Neuronal stem cell (in vitro differentiated cells): ENCODE measurements around the gene CD79A.

Experiments
- DNase-seq: peaks from one replicate; pipeline ENCODE4 v3.0.0-alpha.2; 2013; ENCODE audit warnings: low spot score
- H2AFZ ChIP-seq: one replicate; pipeline ENCODE4 v1.6.1; 2013; ENCODE audit warnings: mild to moderate bottlenecking, low read length, inconsistent platforms
- H2AK5ac ChIP-seq: 2 replicates; pipeline ENCODE4 v1.6.1; 2013; ENCODE audit warnings: low read depth, mild to moderate bottlenecking, inconsistent platforms, low read length, moderate library complexity, mixed read lengths
- H2BK120ac ChIP-seq: 2 replicates; pipeline ENCODE4 v1.6.1; 2013; ENCODE audit warnings: low read depth, mild to moderate bottlenecking, inconsistent platforms, low read length, moderate library complexity, mixed read lengths
- H2BK12ac ChIP-seq: one replicate; pipeline ENCODE4 v1.6.1; 2013; ENCODE audit warnings: low read length, inconsistent platforms
- H2BK15ac ChIP-seq: 2 replicates; pipeline ENCODE4 v1.6.1; 2013; ENCODE audit warnings: mild to moderate bottlenecking, low read length, inconsistent platforms, mixed read lengths
- H2BK5ac ChIP-seq: one replicate; pipeline ENCODE4 v1.6.1; 2013; ENCODE audit warnings: inconsistent platforms, mild to moderate bottlenecking, low read length, moderate library complexity
- H3K14ac ChIP-seq: one replicate; pipeline ENCODE4 v1.6.1; 2013; ENCODE audit warnings: low read length, inconsistent platforms
- H3K18ac ChIP-seq: 2 replicates; pipeline ENCODE4 v1.6.1; 2013; ENCODE audit warnings: low read length, inconsistent platforms
- H3K23ac ChIP-seq: 2 replicates; pipeline ENCODE4 v1.6.1; 2013; ENCODE audit warnings: low read depth, mild to moderate bottlenecking, mixed read lengths, low read length, inconsistent platforms; ENCODE audit not compliant: poor library complexity
- H3K27ac ChIP-seq: replicated peaks from 3 replicates; pipeline ENCODE4 v1.5.1; 2013; ENCODE audit warnings: low read length, inconsistent platforms
- H3K27me3 ChIP-seq, 3 experiments: 2 replicates each; pipeline ENCODE4 v1.6.1; 2013; ENCODE audit warnings: low read length in 3 of 3, mild to moderate bottlenecking in 2 of 3, inconsistent platforms in 1 of 3, low read depth in 1 of 3, mixed read lengths in 1 of 3, moderate library complexity in 1 of 3; ENCODE audit not compliant: control insufficient read depth in 3 of 3, insufficient read depth in 3 of 3
- H3K36me3 ChIP-seq, 2 donors: replicated peaks in 1 of 2; 2 replicates each; pipeline ENCODE4 v1.6.1; 2013; ENCODE audit warnings: low read length in 2 of 2; ENCODE audit not compliant: control insufficient read depth in 2 of 2, insufficient read depth in 2 of 2
- H3K4ac ChIP-seq: 2 replicates; pipeline ENCODE4 v1.6.1; 2013; ENCODE audit warnings: inconsistent platforms, mild to moderate bottlenecking, low read length, moderate library complexity
- H3K4me1 ChIP-seq, 2 donors: 1 replicate in 1 of 2; 2 replicates in 1 of 2; pipeline ENCODE4 v1.6.1; 2013; ENCODE audit warnings: low read length in 2 of 2, low read depth in 1 of 2; ENCODE audit not compliant: control insufficient read depth in 2 of 2, insufficient read depth in 1 of 2
- H3K4me2 ChIP-seq: one replicate; pipeline ENCODE4 v1.6.1; 2013; ENCODE audit warnings: mild to moderate bottlenecking, low read length, inconsistent platforms; ENCODE audit not compliant: insufficient read depth, poor library complexity, severe bottlenecking
- H3K4me3 ChIP-seq, 2 donors: 2 replicates each; pipeline ENCODE4 v1.5.1; 2013; ENCODE audit warnings: low read length in 2 of 2, mild to moderate bottlenecking in 2 of 2, inconsistent platforms in 1 of 2, moderate library complexity in 1 of 2
- H3K79me1 ChIP-seq: one replicate; pipeline ENCODE4 v1.6.1; 2013; ENCODE audit warnings: low read depth, mild to moderate bottlenecking, inconsistent platforms, low read length, moderate library complexity
- H3K9ac ChIP-seq: one replicate; pipeline ENCODE4 v1.6.1; 2013; ENCODE audit warnings: mild to moderate bottlenecking, low read depth, low read length, inconsistent platforms; ENCODE audit not compliant: poor library complexity
- H3K9me3 ChIP-seq, 2 donors: replicated peaks in 1 of 2; 2 replicates each; pipeline versions ENCODE3 to v1.6.1; 2013; ENCODE audit warnings: low read length in 2 of 2, mild to moderate bottlenecking in 2 of 2, inconsistent platforms in 1 of 2, low read depth in 1 of 2, mixed read lengths in 1 of 2, moderate library complexity in 1 of 2; ENCODE audit not compliant: control insufficient read depth in 2 of 2, insufficient read depth in 1 of 2
- H4K8ac ChIP-seq: one replicate; pipeline ENCODE4 v1.6.1; 2013; ENCODE audit warnings: low read depth, mild to moderate bottlenecking, inconsistent platforms, low read length, moderate library complexity
- H4K91ac ChIP-seq: one replicate; pipeline ENCODE4 v1.6.1; 2013; ENCODE audit warnings: low read length, low read depth, mild to moderate bottlenecking, inconsistent platforms; ENCODE audit not compliant: poor library complexity
- WGBS, 2 donors: extraction: QIAGEN DNeasy Blood & Tissue Kit; methylation state at CpG; one replicate each; pipeline ENCODE4 v1.1.7; 2013; ENCODE audit warnings: missing lambda C conversion rate in 2 of 2, mixed read lengths in 1 of 2; ENCODE audit not compliant: insufficient read length in 2 of 2, insufficient replicate concordance in 1 of 2; ENCODE audit errors: extremely low coverage in 2 of 2; 5-methylcytosine and 5-hydroxymethylcytosine counted together
- small RNA-seq: library from polyadenylated mRNA; stranded (forward); fragments of <200 nt; extraction: miRNeasy Mini kit (QIAGEN cat#:217004); gene quantifications from one replicate; pipeline ENCODE3, GENCODE V24; 2013; ENCODE audit not compliant: insufficient read depth

The CD79A gene

GRCh38 chr19:41928754-41929535, 51.9 kb downstream of the CD79A start:
- H3K23ac ChIP-seq, result peak overlapping the region; percentile 95
- no peak for DNase-seq
- no peak overlapping the region for H4K8ac ChIP-seq
- no CpG with 5 or more reads among the region's 29 CpGs for WGBS, 2 donors
- no peaks in the 10 kb centered on the region for H3K36me3 ChIP-seq
- H3K27ac ChIP-seq, result no peak overlapping the region
- no peak overlapping the region for H2BK15ac ChIP-seq
- H3K9me3 ChIP-seq, result peaks cover 0 to 10% of the 10 kb centered on the region in 2 donors
- H3K4me2 ChIP-seq, result peak overlapping the region; percentile 79
- H4K91ac ChIP-seq, result no peak overlapping the region
- peak overlapping the region; percentile 47 for H2BK12ac ChIP-seq
- no peak overlapping the region for H2AK5ac ChIP-seq
- peaks cover 6 to 10% of the 10 kb centered on the region in 2 donors for H3K4me1 ChIP-seq
- no peak overlapping the region for H3K4ac ChIP-seq
- no peak overlapping the region for H2BK120ac ChIP-seq
- peak overlapping the region; percentile 33 to 44 for H3K4me3 ChIP-seq
- peak overlapping the region; percentile 87 for H3K9ac ChIP-seq
- H2BK5ac ChIP-seq, result no peak overlapping the region
- H3K18ac ChIP-seq, result peak overlapping the region; percentile 93
- peaks cover 47 to 98% (median 92%) of the 10 kb centered on the region in 3 experiments for H3K27me3 ChIP-seq
- no peaks in the 10 kb centered on the region for H3K79me1 ChIP-seq
- H2AFZ ChIP-seq, result peak overlapping the region; percentile 89
- H3K14ac ChIP-seq, result peak overlapping the region; percentile 83

DNA sequence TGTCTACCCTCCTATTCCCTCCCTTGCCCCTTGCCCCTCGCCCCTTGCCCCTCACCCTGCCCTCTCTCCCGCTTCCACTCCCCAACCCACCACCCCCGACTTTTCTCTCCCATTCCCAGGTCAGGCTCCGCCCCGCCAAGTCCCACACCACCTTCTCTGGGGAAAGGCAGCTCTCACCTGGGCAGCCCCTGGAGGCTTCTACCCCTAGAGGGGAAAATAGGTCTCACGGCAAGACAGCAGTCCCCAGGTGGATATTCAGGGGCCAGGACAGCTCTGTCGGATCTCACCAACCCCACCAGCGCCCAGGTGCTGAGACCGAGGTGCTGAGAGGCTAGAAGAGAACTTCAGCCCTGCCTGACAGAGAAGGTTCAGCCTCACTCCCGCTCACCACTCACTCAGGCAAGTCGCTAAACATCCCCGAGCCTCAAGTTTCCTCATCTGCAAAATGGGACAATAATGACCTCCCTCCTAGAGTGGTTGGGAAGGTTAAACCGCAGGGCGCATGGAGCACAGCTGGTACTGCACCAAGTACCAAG, 52.5 kb downstream of the CD79A start:
- Histone ChIP-seq H2BK120ac (no peak overlapping the region), H4K91ac (no peak overlapping the region), H3K14ac (no peak overlapping the region), H2BK15ac (no peak overlapping the region), H2BK5ac (no peak overlapping the region), H3K4me1 (peaks cover 6 to 10% of the 10 kb centered on the region in 2 donors), H2AFZ (no peak overlapping the region), H3K23ac (no peak overlapping the region), H4K8ac (no peak overlapping the region), H3K4me3 (no peak overlapping the region), H3K79me1 (no peaks in the 10 kb centered on the region), H3K4ac (no peak overlapping the region), H3K27me3 (peaks cover 45 to 98% (median 91%) of the 10 kb centered on the region in 3 experiments), H3K18ac (no peak overlapping the region), H3K27ac (no peak overlapping the region), H2BK12ac (no peak overlapping the region), H3K9me3 (peaks cover 0 to 9% of the 10 kb centered on the region in 2 donors), H3K9ac (no peak overlapping the region), H3K36me3 (no peaks in the 10 kb centered on the region), H2AK5ac (no peak overlapping the region), H3K4me2 (no peak overlapping the region)
- WGBS, 2 donors, result no CpG with 5 or more reads among the region's 14 CpGs
- DNase-seq, result no peak

DNA sequence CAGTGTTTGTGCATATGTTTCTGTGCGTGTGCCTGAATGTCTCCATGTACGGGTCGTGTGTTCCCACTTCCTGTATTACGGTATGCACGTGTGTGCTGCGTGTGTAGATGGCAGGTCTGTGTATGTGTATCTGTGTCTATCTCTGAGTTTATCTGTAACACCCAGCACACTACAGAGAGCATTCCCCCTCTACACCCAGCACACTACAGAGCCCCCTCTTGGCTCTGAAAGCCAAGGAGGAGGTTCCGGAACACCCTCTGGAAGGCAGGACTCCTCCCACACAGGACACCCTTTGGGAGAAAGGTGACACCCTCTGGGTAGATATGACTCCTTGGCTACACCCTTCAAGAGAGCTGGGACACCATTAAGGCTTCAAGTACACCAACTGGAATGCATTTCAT, 53.2 kb downstream of the CD79A start:
- Histone ChIP-seq H3K79me1 (no peaks in the 10 kb centered on the region), H3K27ac (no peak overlapping the region), H3K18ac (no peak overlapping the region), H3K4me1 (peaks cover 6 to 10% of the 10 kb centered on the region in 2 donors), H2AK5ac (no peak overlapping the region), H3K9ac (no peak overlapping the region), H2BK15ac (no peak overlapping the region), H2BK120ac (no peak overlapping the region), H3K23ac (no peak overlapping the region), H3K27me3 (peaks cover 45 to 97% (median 90%) of the 10 kb centered on the region in 3 experiments), H3K14ac (no peak overlapping the region), H3K4ac (no peak overlapping the region), H2AFZ (no peak overlapping the region), H3K9me3 (peaks cover 0 to 9% of the 10 kb centered on the region in 2 donors), H2BK5ac (no peak overlapping the region), H3K36me3 (no peaks in the 10 kb centered on the region), H3K4me3 (no peak overlapping the region), H3K4me2 (no peak overlapping the region), H2BK12ac (no peak overlapping the region), H4K8ac (no peak overlapping the region), H4K91ac (no peak overlapping the region)
- no peak for DNase-seq
- WGBS, 2 donors, result no CpG with 5 or more reads among the region's 7 CpGs

Small RNA genes within 50 kb of the gene (small RNA-seq; reads per million reads assigned to genes)
- gene MIR6797, result 6.3 reads per million, percentile 33 among the genes with 10 or more reads in this experiment
